Mucosa of rectum (tissue), 2 donors: ENCODE measurements around the gene SNRNP48.

Source experiments
- H3K27ac ChIP-seq, 2 donors: one replicate each; pipeline ENCODE4 v1.7.0; 2013; ENCODE audit warnings: inconsistent platforms in 2 of 2, low read depth in 2 of 2, low read length in 2 of 2
- H3K27me3 ChIP-seq, 2 donors: one replicate each; pipeline ENCODE4 v1.7.0; 2013; ENCODE audit warnings: low read length in 2 of 2; ENCODE audit not compliant: control insufficient read depth in 2 of 2, insufficient read depth in 2 of 2
- H3K36me3 ChIP-seq, 2 donors: one replicate each; pipeline ENCODE4 v1.7.0; 2013; ENCODE audit warnings: low read length in 2 of 2; ENCODE audit not compliant: control insufficient read depth in 2 of 2, insufficient read depth in 2 of 2
- H3K4me1 ChIP-seq, 2 donors: one replicate each; pipeline ENCODE4 v1.7.0; 2013; ENCODE audit warnings: low read length in 2 of 2, mild to moderate bottlenecking in 1 of 2; ENCODE audit not compliant: control insufficient read depth in 2 of 2, insufficient read depth in 2 of 2
- H3K4me3 ChIP-seq, 2 donors: one replicate each; pipeline ENCODE4 v1.7.0; 2013; ENCODE audit warnings: low read length in 2 of 2
- H3K9ac ChIP-seq, 2 donors: one replicate each; pipeline ENCODE4 v1.7.0; 2013; ENCODE audit warnings: low read length in 2 of 2, low read depth in 1 of 2, mild to moderate bottlenecking in 1 of 2
- H3K9me3 ChIP-seq, 2 donors: one replicate each; pipeline ENCODE4 v1.7.0; 2013; ENCODE audit warnings: low read length in 2 of 2; ENCODE audit not compliant: control insufficient read depth in 2 of 2
- donor health status: healthy.
- donor health status: Normal muscosa, but diverticular disease.

SNRNP48 gene

GRCh38 chr6:7639427-7639826, 49.4 kb downstream of the SNRNP48 start:
- no peak overlapping the region for H3K4me3 ChIP-seq
- H3K9ac ChIP-seq = no peak overlapping the region
- no peak overlapping the region for H3K27ac ChIP-seq
- H3K9me3 ChIP-seq = no peaks in the 10 kb centered on the region
- no peaks in the 10 kb centered on the region for H3K36me3 ChIP-seq
- H3K27me3 ChIP-seq = no peaks in the 10 kb centered on the region
- H3K4me1 ChIP-seq = peaks cover 0 to 2% of the 10 kb centered on the region in 2 donors

- Histone ChIP-seq H3K4me3 (no peak overlapping the region), H3K27me3 (no peaks in the 10 kb centered on the region), H3K4me1 (peaks cover 0 to 2% of the 10 kb centered on the region in 2 donors), H3K27ac (no peak overlapping the region), H3K36me3 (no peaks in the 10 kb centered on the region), H3K9ac (no peak overlapping the region), H3K9me3 (no peaks in the 10 kb centered on the region)
Observed at GRCh38 chr6:7640016-7640415, 50.0 kb downstream of the SNRNP48 start.

GRCh38 chr6:7640607-7641577, 50.9 kb downstream of the SNRNP48 start:
- no peaks in the 10 kb centered on the region for H3K36me3 ChIP-seq
- H3K9ac ChIP-seq = no peak overlapping the region
- H3K4me1 ChIP-seq = peaks cover 0 to 2% of the 10 kb centered on the region in 2 donors
- H3K27me3 ChIP-seq = no peaks in the 10 kb centered on the region
- no peak overlapping the region for H3K27ac ChIP-seq
- H3K9me3 ChIP-seq = no peaks in the 10 kb centered on the region
- no peak overlapping the region for H3K4me3 ChIP-seq

GRCh38 chr6:7642791-7643190, 52.8 kb downstream of the SNRNP48 start:
- Histone ChIP-seq H3K9ac (no peak overlapping the region), H3K27ac (no peak overlapping the region), H3K4me1 (peaks cover 0 to 2% of the 10 kb centered on the region in 2 donors), H3K27me3 (no peaks in the 10 kb centered on the region), H3K36me3 (no peaks in the 10 kb centered on the region), H3K9me3 (no peaks in the 10 kb centered on the region), H3K4me3 (no peak overlapping the region)

- no peaks in the 10 kb centered on the region for H3K36me3 ChIP-seq
- H3K4me3 ChIP-seq = no peak overlapping the region
- no peak overlapping the region for H3K27ac ChIP-seq
- H3K9ac ChIP-seq = no peak overlapping the region
- no peaks in the 10 kb centered on the region for H3K9me3 ChIP-seq
- H3K4me1 ChIP-seq = peaks cover 0 to 2% of the 10 kb centered on the region in 2 donors
- H3K27me3 ChIP-seq = no peaks in the 10 kb centered on the region
Observed at GRCh38 chr6:7644417-7644816, 54.4 kb downstream of the SNRNP48 start.

- no peaks in the 10 kb centered on the region for H3K9me3 ChIP-seq
- H3K4me1 ChIP-seq = peaks cover 0 to 2% of the 10 kb centered on the region in 2 donors
- H3K27me3 ChIP-seq = no peaks in the 10 kb centered on the region
- H3K9ac ChIP-seq = no peak overlapping the region
- H3K27ac ChIP-seq = no peak overlapping the region
- no peak overlapping the region for H3K4me3 ChIP-seq
- H3K36me3 ChIP-seq = no peaks in the 10 kb centered on the region
Observed at GRCh38 chr6:7646394-7646793, 56.4 kb downstream of the SNRNP48 start.

- no peak overlapping the region for H3K4me3 ChIP-seq
- H3K4me1 ChIP-seq = peaks cover 0 to 2% of the 10 kb centered on the region in 2 donors
- H3K9me3 ChIP-seq = no peaks in the 10 kb centered on the region
- H3K36me3 ChIP-seq = no peaks in the 10 kb centered on the region
- H3K27me3 ChIP-seq = no peaks in the 10 kb centered on the region
- no peak overlapping the region for H3K27ac ChIP-seq
- H3K9ac ChIP-seq = no peak overlapping the region
Observed at GRCh38 chr6:7647504-7647903, 57.5 kb downstream of the SNRNP48 start.

- Histone ChIP-seq H3K36me3 (no peaks in the 10 kb centered on the region), H3K9me3 (no peaks in the 10 kb centered on the region), H3K27ac (no peak overlapping the region), H3K4me1 (no peaks in the 10 kb centered on the region), H3K9ac (no peak overlapping the region), H3K4me3 (no peak overlapping the region), H3K27me3 (no peaks in the 10 kb centered on the region)
Observed at GRCh38 chr6:7649037-7649810, 59.2 kb downstream of the SNRNP48 start.

- Histone ChIP-seq H3K9ac (no peak overlapping the region), H3K4me1 (no peaks in the 10 kb centered on the region), H3K27me3 (no peaks in the 10 kb centered on the region), H3K27ac (no peak overlapping the region), H3K9me3 (no peaks in the 10 kb centered on the region), H3K4me3 (no peak overlapping the region), H3K36me3 (no peaks in the 10 kb centered on the region)
Observed at GRCh38 chr6:7650878-7651277, 60.9 kb downstream of the SNRNP48 start.

GRCh38 chr6:7652957-7653356, 63.0 kb downstream of the SNRNP48 start:
- no peaks in the 10 kb centered on the region for H3K36me3 ChIP-seq
- no peak overlapping the region for H3K27ac ChIP-seq
- H3K9ac ChIP-seq = no peak overlapping the region
- no peaks in the 10 kb centered on the region for H3K9me3 ChIP-seq
- H3K4me1 ChIP-seq = no peaks in the 10 kb centered on the region
- no peak overlapping the region for H3K4me3 ChIP-seq
- H3K27me3 ChIP-seq = no peaks in the 10 kb centered on the region
